ENCODE measurements around the gene DOLK.
"Not testable (repeated sequence)": the region's sequence is repeated elsewhere in the genome, so short reads cannot be mapped to it uniquely, and the experiment has no call there.

DOLK gene

GRCh38 chr9:128979111-128979510 is 31.7 kb upstream of the DOLK start:
- no peaks in the 10 kb centered on the region for H3K9me3 ChIP-seq
- no peak for DNase-seq
- no peak overlapping the region for H3K4me3 ChIP-seq (ENCODE audit: low read depth, low read length)
- H3K36me3 ChIP-seq, result peaks cover 80% of the 10 kb centered on the region
- no peaks in the 10 kb centered on the region for H3K27me3 ChIP-seq
- TF ChIP-seq CTCF (IDR thresholded peaks at IDR 0.05; ENCODE audit: low read depth, low read length), result no peak
- no peaks in the 10 kb centered on the region for H3K4me1 ChIP-seq

GRCh38 chr9:128972956-128973355 is 25.6 kb upstream of the DOLK start:
- no peak for TF ChIP-seq CTCF (IDR thresholded peaks at IDR 0.05; ENCODE audit: low read depth, low read length)
- Histone ChIP-seq H3K4me3 (ENCODE audit: low read depth, low read length) (no peak overlapping the region), H3K4me1 (no peaks in the 10 kb centered on the region), H3K36me3 (peaks cover 70% of the 10 kb centered on the region), H3K27me3 (no peaks in the 10 kb centered on the region), H3K9me3 (no peaks in the 10 kb centered on the region)
- no peak for DNase-seq

- Histone ChIP-seq H3K4me3 (ENCODE audit: low read depth, low read length) (no peak overlapping the region), H3K36me3 (peaks cover 51% of the 10 kb centered on the region), H3K4me1 (no peaks in the 10 kb centered on the region), H3K27me3 (no peaks in the 10 kb centered on the region), H3K9me3 (no peaks in the 10 kb centered on the region)
- no peak for DNase-seq
- no peak for TF ChIP-seq CTCF (IDR thresholded peaks at IDR 0.05; ENCODE audit: low read depth, low read length)
Observed at GRCh38 chr9:128969491-128969890, 22.1 kb upstream of the DOLK start.

- not testable (repeated sequence) for H3K27me3 ChIP-seq; H3K4me1 ChIP-seq; DNase-seq; H3K4me3 ChIP-seq (ENCODE audit: low read depth, low read length); H3K9me3 ChIP-seq
- peaks cover 59% of the 10 kb centered on the region for H3K36me3 ChIP-seq
Observed at GRCh38 chr9:128961403-128961802, 14.0 kb upstream of the DOLK start.

- no peak for DNase-seq
- H3K4me1 ChIP-seq, result no peaks in the 10 kb centered on the region
- H3K36me3 ChIP-seq, result peaks cover 18% of the 10 kb centered on the region
- H3K9me3 ChIP-seq, result no peaks in the 10 kb centered on the region
- TF ChIP-seq CTCF (IDR thresholded peaks at IDR 0.05; ENCODE audit: low read depth, low read length), result no peak
- H3K4me3 ChIP-seq (ENCODE audit: low read depth, low read length), result peak overlapping the region; percentile 92
- H3K27me3 ChIP-seq, result no peaks in the 10 kb centered on the region
Observed at GRCh38 chr9:128947277-128947526, 201 bp downstream of the DOLK start.

GRCh38 chr9:128946571-128947276 is 679 bp downstream of the DOLK start:
- DNase-seq, result no peak
- Histone ChIP-seq H3K4me1 (no peaks in the 10 kb centered on the region), H3K4me3 (ENCODE audit: low read depth, low read length) (peak overlapping the region; percentile 92), H3K27me3 (no peaks in the 10 kb centered on the region), H3K36me3 (peaks cover 18% of the 10 kb centered on the region), H3K9me3 (no peaks in the 10 kb centered on the region)
- no peak for TF ChIP-seq CTCF (IDR thresholded peaks at IDR 0.05; ENCODE audit: low read depth, low read length)
